Body of pancreas (tissue), 4 donors: Measurements from ENCODE around the gene HSP90AB1.

ENCODE experiments used
- POLR2A ChIP-seq, 3 donors: fragments of 450-650 bp; IDR thresholded peaks; one replicate each; pipeline ENCODE4 v1.6.1; 2016; ENCODE audit warnings: antibody characterized with exemption in 3 of 3, mild to moderate bottlenecking in 2 of 3
- TF ChIP-seq, protein P1 (sequence below), 7 experiments: fragments of 450-650 bp in 4 of 7; fragments of 200-600 bp in 3 of 7; sonication (generic) in 3 of 7; IDR thresholded peaks; one replicate each; pipeline ENCODE4 v1.5.1; 2016 to 2019; ENCODE audit warnings: antibody characterized with exemption in 7 of 7

DNA sequence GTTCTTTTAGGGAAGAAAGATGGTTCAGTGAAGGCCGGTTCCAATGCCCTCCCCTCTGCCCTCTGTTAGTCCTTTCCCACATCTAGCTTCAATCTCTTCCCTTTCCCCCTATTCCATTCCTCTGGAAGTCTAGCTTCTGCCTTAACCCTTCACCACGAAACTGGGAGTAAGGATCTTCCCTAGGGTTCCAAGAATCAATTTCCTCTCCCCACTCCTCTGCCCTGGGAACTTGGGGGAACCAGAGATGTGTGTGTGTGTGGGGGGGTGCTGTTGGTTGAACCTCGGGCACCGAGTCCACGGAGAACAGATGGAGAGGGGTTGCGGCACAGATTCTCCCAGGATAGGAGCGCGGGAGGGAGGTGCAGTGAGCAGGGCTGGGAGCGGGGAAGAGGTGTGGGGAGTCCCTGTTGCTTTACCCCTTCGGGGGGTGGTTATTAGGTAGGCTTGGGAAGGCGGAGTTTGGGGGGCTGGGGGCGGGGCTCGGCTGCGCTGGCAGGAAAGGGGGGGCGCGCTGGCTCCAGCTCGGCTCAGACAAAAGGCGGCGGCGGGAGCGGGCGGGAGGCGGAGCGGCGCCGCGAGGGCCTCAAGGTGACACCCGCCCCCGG is 23.1 kb downstream of the HSP90AB1 start, which contains the start of gene TMEM151B:
- TF ChIP-seq, protein P1, sequence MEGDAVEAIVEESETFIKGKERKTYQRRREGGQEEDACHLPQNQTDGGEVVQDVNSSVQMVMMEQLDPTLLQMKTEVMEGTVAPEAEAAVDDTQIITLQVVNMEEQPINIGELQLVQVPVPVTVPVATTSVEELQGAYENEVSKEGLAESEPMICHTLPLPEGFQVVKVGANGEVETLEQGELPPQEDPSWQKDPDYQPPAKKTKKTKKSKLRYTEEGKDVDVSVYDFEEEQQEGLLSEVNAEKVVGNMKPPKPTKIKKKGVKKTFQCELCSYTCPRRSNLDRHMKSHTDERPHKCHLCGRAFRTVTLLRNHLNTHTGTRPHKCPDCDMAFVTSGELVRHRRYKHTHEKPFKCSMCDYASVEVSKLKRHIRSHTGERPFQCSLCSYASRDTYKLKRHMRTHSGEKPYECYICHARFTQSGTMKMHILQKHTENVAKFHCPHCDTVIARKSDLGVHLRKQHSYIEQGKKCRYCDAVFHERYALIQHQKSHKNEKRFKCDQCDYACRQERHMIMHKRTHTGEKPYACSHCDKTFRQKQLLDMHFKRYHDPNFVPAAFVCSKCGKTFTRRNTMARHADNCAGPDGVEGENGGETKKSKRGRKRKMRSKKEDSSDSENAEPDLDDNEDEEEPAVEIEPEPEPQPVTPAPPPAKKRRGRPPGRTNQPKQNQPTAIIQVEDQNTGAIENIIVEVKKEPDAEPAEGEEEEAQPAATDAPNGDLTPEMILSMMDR (IDR thresholded peaks at IDR 0.05), result no peak
- TF ChIP-seq POLR2A (IDR thresholded peaks at IDR 0.05), result no peak
